Measurements from ENCODE around the gene DHFR.

Gene DHFR

GRCh38 chr5:80656425-80656824, 1.6 kb upstream of the DHFR start (continued):
- TF ChIP-seq CREB5 (CRISPR knock-in tag; IDR thresholded peaks at IDR 0.05; ENCODE audit: low read depth): no peak
- no peak for TF ChIP-seq ZC3H10 (CRISPR knock-in tag; IDR thresholded peaks at IDR 0.05)
- TF ChIP-seq TCF4 (CRISPR knock-in tag; IDR thresholded peaks at IDR 0.05; ENCODE audit: borderline replicate concordance): no peak
- no peak for TF ChIP-seq CSRNP3 (CRISPR knock-in tag; IDR thresholded peaks at IDR 0.05)

GRCh38 chr5:80655231-80655774, 520 bp upstream of the DHFR start:
- ATAC-seq: no peak; the same call in 2 of the 3 replicates
- TF ChIP-seq ZNF565 (CRISPR knock-in tag; conservative IDR thresholded peaks at IDR 0.05; ENCODE audit: low read depth) (no peak), TCF4 (CRISPR knock-in tag; IDR thresholded peaks at IDR 0.05; ENCODE audit: borderline replicate concordance) (no peak), GLIS3 (CRISPR knock-in tag; IDR thresholded peaks at IDR 0.05) (no peak), BACH2 (CRISPR knock-in tag; IDR thresholded peaks at IDR 0.05; ENCODE audit: borderline replicate concordance) (no peak), POU6F1 (CRISPR knock-in tag; IDR thresholded peaks at IDR 0.05; ENCODE audit: borderline replicate concordance, low read depth) (no peak), ZFP3 (CRISPR knock-in tag; IDR thresholded peaks at IDR 0.05) (no peak), ZNF70 (CRISPR knock-in tag; IDR thresholded peaks at IDR 0.05) (no peak), CSDC2 (CRISPR knock-in tag; IDR thresholded peaks at IDR 0.05) (no peak), ARNTL (CRISPR knock-in tag; IDR thresholded peaks at IDR 0.05; ENCODE audit: borderline replicate concordance, low read depth) (no peak), ESRRG (CRISPR knock-in tag; IDR thresholded peaks at IDR 0.05) (no peak), TSHZ2 (CRISPR knock-in tag; IDR thresholded peaks at IDR 0.05) (no peak), CREB5 (CRISPR knock-in tag; IDR thresholded peaks at IDR 0.05; ENCODE audit: low read depth) (no peak)

GRCh38 chr5:80654054-80654390, 761 bp downstream of the DHFR start:
- no peak for TF ChIP-seq ZNF565 (CRISPR knock-in tag; conservative IDR thresholded peaks at IDR 0.05; ENCODE audit: low read depth)
- no peak for TF ChIP-seq ZFP30 (CRISPR knock-in tag; IDR thresholded peaks at IDR 0.05)
- TF ChIP-seq TSHZ2 (CRISPR knock-in tag; IDR thresholded peaks at IDR 0.05): no peak
- no peak for TF ChIP-seq PATZ1 (CRISPR knock-in tag; IDR thresholded peaks at IDR 0.05; ENCODE audit: borderline replicate concordance)
- TF ChIP-seq ISL1 (CRISPR knock-in tag; IDR thresholded peaks at IDR 0.05): no peak
- TF ChIP-seq RARB (CRISPR knock-in tag; IDR thresholded peaks at IDR 0.05): no peak
- TF ChIP-seq PPARA (CRISPR knock-in tag; IDR thresholded peaks at IDR 0.05; ENCODE audit: borderline replicate concordance): no peak
- ATAC-seq: no peak; the same call in 2 of the 3 replicates
